Inflammatory macrophage treated with lipopolysaccharide for 4 hours (primary cell): ENCODE data around the gene ASB2.

Experiments used
- DNase-seq: peaks from one replicate; pipeline ENCODE4 v3.0.0-alpha.2; 2020

Gene ASB2

GRCh38 chr14:94000267-94000666 lies 23.9 kb upstream of the ASB2 start:
- DNase-seq = no peak

DNA sequence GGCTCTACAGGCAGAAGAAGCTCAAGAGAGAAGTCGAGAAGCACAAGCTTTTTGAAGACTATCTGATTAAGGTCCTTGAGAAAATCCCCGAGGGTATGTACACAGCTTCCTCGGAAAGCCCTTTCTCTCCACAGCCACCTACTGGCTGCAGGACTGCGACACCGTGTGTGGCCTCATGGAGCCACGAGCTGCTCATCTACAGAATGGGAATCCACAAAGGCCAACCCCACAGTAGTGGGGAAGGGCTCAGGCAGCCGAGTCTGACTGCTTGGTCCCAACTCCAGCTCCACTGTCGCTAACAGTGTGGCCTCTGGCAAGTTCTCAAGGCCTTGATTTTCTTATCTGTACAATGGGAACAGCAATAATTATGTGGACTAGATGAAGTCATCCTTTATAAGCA lies 23.2 kb upstream of the ASB2 start:
- DNase-seq = no peak

DNA sequence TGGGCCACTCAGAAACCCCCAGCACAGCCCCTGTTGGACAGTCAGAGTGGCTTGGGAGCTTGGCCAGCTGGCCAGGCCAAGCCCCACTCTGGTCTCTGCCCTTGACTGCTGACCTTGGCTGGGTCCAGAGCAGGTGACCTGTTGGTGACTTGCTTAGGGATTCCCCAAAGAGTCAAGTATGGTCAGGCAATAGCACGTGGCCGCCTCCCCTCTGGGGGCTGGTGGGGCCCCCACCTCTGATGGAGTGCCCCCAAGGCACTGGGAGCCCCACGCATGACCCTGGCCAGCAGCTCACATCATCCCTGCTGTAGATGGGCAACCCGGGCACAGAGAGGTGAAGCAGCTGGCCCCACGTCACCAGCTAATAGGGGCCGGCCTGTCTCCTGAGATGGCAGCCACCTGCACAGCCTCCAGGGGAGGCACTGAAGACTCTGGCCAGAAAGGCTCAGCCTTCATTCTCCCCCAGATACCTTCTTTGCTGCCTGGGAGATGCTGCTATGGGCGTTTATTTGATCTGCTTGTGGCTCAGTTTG lies 22.6 kb upstream of the ASB2 start:
- no peak for DNase-seq

DNA sequence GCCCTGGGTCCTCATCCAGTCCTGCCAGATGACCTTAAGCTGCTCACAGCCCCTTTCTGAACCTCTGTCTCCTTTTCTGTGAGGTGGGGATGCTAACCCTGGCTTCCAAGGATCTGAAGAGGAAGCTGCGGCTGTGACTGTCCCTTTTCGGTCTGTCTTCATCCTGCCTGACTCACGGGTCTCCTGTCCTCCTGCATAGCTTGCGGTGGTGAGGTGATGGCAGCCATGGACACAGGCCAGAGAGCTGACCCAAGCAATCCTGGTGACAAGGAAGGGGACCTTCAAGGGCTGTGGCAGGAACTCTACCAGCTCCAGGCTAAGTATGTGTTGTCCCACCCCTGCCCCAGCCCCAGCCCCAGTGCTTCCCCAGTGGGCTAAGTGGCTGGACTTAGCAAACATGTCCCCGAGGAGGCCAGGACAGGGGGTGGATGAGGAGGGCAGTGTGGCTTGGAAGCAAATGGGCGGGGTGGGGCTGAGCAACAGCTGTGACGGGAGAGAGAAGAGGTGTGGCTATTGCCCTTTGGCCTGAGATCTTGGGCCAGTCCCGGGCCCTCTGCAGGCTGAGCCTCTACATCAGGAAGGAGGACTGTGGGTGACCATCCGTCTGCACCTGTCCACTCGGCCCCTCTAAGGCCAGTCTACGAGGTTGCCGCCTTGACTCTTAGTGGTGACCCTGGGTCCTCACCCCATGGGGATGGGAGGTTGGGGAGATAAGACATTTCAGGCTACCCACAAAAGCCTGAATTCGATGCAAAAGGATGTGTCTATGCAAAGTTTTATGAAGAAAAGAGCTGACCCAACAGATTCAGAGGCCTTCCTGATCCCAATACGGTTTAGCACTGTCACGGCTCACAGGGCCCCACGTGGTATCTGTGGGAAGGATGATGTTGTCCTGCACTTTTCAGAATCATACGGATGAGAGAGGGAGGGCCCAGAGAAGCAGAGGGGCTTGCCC lies 21.8 kb upstream of the ASB2 start:
- no peak for DNase-seq

GRCh38 chr14:93997082-93997481 lies 20.7 kb upstream of the ASB2 start, which contains the start of gene CCDC197:
Gene CCDC197 (plus strand): TSS chr14:93997301. CDS start chr14:93998132, 831 bp downstream.
- no peak for DNase-seq

- DNase-seq = no peak
Measured at GRCh38 chr14:93996130-93996695, 19.8 kb upstream of the ASB2 start.

DNA sequence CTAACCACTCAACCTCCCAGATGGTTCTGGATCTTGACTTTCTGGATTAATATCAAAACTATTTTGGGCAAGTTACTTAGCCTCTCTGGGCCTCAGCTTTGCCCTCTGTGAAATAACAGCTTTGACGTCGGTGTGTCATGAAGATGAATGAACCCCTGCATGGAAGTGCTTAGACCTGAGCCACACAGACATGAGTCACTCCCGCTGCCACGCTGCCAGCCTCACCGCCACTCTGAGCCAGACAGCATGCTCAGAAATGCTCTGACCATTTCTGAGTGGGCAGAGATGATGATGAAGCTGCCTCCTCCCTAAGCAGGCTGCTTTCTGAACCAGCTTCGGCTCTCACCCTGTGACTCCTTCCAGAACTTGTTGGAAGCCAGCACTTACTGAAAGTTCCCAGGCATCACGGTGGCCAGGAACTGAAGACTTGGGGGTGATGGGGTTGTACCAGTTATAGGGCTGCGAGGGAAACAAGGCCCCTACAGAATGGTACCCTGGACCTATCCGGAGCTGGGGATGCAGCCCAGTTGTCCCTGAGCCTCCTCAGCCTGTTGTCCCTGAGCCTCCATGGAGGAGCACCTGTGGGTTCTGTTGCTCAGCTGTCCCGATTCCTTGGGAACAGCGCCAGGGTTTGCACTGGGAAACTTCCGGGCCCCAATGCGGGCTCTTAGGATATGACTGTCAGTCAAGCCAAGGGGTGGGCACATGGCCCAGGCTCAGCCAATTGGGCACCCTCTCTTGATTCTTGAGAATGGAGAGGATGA lies 18.7 kb upstream of the ASB2 start:
- DNase-seq = peak; percentile 72

DNA sequence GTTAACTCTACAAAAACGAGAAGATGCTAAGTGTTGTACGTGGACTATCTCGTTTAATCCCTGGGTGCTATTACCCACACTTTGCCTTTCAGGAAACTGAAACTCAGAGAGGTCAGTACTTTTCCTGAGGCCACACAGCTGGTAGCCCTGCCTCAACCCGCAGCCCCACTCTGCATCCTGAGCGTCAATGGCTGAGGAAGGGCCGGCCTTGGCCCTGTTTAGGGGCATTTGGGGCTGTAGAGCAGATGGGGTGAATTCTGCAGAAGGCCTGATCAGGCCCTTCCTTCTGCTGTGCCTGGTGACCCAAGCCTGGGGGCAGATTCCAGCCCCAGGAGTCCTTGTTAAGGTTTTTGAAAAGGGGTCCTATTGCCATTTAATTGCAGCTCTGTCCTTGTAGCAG lies 17.0 kb upstream of the ASB2 start:
- DNase-seq = no peak

DNA sequence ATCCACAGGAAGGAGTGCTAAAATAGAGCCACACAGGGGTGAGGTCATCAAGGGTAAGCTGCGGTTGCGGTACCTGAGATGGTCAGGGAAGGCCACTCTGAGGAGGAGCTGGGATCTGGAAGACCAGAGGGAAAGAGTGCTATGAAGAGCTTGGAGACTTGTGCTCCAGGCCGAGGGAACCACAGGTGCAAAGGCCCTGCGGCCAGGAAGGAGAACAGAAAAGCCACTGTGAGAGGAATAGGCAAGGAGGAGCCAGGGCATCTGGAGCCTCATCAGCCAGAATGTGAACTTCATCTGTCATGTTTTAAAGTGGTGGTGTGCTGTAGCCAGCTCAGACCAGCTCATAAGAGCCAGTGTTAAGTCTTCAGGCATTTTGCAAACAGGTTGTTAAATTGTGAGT lies 15.3 kb upstream of the ASB2 start:
- DNase-seq = no peak

GRCh38 chr14:93991212-93991611 lies 14.8 kb upstream of the ASB2 start:
- no peak for DNase-seq

- DNase-seq = peak; percentile 80
Measured at GRCh38 chr14:93989939-93990338, 13.6 kb upstream of the ASB2 start.

DNA sequence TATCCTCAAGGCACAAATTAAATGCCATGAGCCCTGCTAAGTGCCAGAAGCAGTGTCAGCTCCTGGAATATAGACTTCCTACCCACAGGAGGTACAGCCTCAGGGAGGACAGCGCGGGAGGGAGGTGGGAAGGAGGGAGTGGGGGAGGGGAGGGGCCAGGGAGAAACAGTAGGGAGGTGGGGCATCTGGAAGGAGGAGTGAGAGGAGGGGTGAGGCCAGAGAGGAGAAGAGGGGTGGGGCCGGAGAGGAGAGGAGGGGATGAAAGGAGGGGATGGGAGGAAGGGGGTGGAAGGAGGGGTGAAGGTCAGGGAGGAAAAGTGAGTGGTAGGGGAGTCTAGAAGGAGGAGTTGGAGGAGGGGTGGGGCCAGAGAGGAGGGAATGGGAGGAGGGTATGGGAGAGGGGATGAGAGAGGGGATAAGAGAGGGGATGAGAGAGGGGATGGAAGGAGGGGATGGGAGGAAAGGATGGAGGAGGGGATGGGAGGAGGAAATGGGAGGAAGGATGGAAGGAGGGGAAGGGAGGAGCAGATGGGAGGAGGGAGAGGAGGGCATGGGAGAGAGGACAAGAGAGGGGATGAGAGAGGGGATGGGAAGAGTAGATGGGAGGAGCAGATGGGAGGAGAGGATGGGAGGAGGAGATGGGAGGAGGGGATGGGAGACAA lies 11.6 kb upstream of the ASB2 start:
- no peak for DNase-seq

- no peak for DNase-seq
Measured at GRCh38 chr14:93987376-93987775, 11.0 kb upstream of the ASB2 start.

- DNase-seq = no peak
Measured at GRCh38 chr14:93986955-93987354, 10.6 kb upstream of the ASB2 start.

GRCh38 chr14:93984987-93985410 lies 8.6 kb upstream of the ASB2 start:
- DNase-seq = no peak

- DNase-seq = no peak
Measured at GRCh38 chr14:93984070-93984469, 7.7 kb upstream of the ASB2 start.

DNA sequence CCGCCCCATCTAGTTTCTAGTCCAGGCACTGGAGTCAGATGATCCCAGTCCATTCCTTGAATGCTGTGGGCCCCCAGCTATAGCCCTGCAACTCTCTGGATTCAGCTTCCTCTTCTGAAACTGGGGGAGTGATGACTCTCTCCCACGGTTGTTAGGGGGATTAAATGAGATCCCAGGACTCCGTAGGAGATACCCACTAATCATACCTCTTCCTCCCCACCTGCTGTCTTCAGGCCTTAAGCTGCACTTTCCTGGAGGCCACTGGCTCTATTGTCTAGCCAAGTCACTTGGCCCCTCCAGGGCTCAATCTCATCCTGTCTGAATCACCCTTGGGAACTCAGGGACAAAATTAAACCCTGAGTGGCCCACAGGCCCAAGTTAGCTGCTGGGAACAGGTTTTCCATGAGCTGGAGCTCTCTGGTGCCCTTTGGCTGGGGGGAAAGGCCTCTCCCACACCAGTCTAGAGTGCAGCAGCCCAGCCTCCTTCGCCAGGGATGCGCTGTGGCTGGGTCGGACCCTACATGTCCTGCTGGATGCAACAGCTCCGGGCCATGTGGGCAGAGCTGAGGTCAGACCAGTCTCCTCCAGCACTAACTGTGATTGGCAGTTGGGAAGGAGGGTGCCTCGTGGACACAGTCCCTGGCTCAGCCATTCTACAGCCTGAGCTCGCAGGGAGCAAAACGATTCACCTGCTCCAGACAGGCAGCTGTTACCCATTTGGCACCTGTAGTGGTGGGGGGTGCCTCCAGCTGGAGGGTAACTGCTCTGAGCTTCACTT lies 6.0 kb upstream of the ASB2 start:
- no peak for DNase-seq

GRCh38 chr14:93981316-93982229 lies 5.2 kb upstream of the ASB2 start:
- DNase-seq = no peak

DNA sequence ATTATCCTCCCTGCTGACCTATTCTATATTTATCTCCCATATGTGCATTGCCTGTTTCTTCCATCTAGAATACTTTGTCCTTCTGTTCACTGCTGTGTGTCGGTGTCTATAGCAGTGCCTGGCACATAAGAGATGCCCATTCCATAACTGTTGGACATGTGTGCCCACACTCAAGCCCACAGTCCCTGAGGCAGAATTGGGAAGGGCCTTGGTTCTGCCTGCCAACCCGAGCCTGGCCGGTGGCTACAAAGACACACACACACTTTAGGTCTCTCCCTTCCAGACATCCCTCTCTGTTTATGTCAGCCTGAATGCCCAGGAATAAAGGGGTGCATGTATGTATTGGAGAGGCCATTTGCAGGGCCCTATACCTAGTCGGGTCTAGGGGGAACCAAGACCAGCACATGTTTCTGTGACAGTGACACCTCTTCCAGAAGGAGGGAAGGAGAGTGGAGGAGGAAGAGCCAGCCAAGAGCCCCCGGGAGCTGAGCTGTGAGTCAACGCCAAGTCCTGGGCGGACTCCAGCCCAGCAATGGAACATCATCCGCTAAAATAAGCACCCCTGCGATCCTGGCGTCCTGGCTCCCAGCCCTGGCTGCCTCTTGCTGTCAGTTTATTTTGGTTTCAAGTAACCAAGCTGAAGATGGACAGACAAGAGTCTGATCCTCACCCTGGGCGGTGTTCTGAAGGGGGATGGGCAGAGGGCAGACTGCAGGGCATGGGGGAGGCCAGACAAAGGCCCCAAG lies 4.3 kb upstream of the ASB2 start:
- no peak for DNase-seq

- no peak for DNase-seq
Measured at GRCh38 chr14:93978735-93979134, 2.4 kb upstream of the ASB2 start.
